ENCODE data around the gene TPGS2. TPM values are rescaled to one million over a fixed set of nuclear protein-coding genes. Genes with fewer than 3 reads are reported as not detected.

TPGS2 gene
- total RNA-seq, 1 experiment from 2014 or later: 62.6 TPM

GRCh38 chr18:36808681-36809080 is 20.1 kb downstream of the TPGS2 start:
- ChIA-PET POLR2A (ENCODE audit: unreplicated experiment) (no interaction called here), CTCF (no interaction called here)
- Histone ChIP-seq H3K36me3 (ENCODE audit: low read depth) (no peaks in the 10 kb centered on the region), H3K27ac (no peak overlapping the region), H3K4me1 (replicated peaks; ENCODE audit: insufficient read depth) (no peaks in the 10 kb centered on the region), H3K9me2 (ENCODE audit: insufficient read depth) (no peaks in the 10 kb centered on the region), H3K27me3 (ENCODE audit: insufficient read depth, low read depth) (no peaks in the 10 kb centered on the region), H3K4me2 (no peak overlapping the region), H4K20me1 (ENCODE audit: insufficient read depth) (peaks cover 4% of the 10 kb centered on the region; the same call in 1 of the 2 replicates), H3F3A (ENCODE audit: insufficient read depth, low read depth) (no peaks in the 10 kb centered on the region), H3K9me3 (ENCODE audit: insufficient read depth, low read depth) (no peaks in the 10 kb centered on the region), H2AFZ (no peak overlapping the region), H3K4me3 (no peak overlapping the region), H3K79me2 (ENCODE audit: low read depth) (no peaks in the 10 kb centered on the region)
- intact Hi-C loops (cut with micrococcal nuclease; ENCODE audit: unreplicated experiment): loop anchor here (10.0 kb wide), 1 partner anchor 714 kb away; no protein-coding TSS in a partner anchor
- BruUV-seq (replicated peaks): no TSS peak
- DNase-seq: no peak
- TF ChIP-seq CTCF (conservative IDR thresholded peaks at IDR 0.05): no peak
- TF ChIP-seq EZH2 (IDR thresholded peaks at IDR 0.05; ENCODE audit: low read depth): no peak

- Histone ChIP-seq H3K9me2 (ENCODE audit: insufficient read depth) (no peaks in the 10 kb centered on the region), H4K20me1 (ENCODE audit: insufficient read depth) (peaks cover 4% of the 10 kb centered on the region; the same call in 1 of the 2 replicates), H3K36me3 (ENCODE audit: low read depth) (no peaks in the 10 kb centered on the region), H3F3A (ENCODE audit: insufficient read depth, low read depth) (no peaks in the 10 kb centered on the region), H3K4me3 (no peak overlapping the region), H2AFZ (no peak overlapping the region), H3K4me1 (replicated peaks; ENCODE audit: insufficient read depth) (no peaks in the 10 kb centered on the region), H3K27ac (no peak overlapping the region), H3K27me3 (ENCODE audit: insufficient read depth, low read depth) (no peaks in the 10 kb centered on the region), H3K4me2 (no peak overlapping the region), H3K9me3 (ENCODE audit: insufficient read depth, low read depth) (no peaks in the 10 kb centered on the region), H3K79me2 (ENCODE audit: low read depth) (no peaks in the 10 kb centered on the region)
- TF ChIP-seq CTCF (conservative IDR thresholded peaks at IDR 0.05) (no peak), EZH2 (IDR thresholded peaks at IDR 0.05; ENCODE audit: low read depth) (no peak)
- no peak for DNase-seq
- CTCF ChIA-PET: no interaction called here
- POLR2A ChIA-PET (ENCODE audit: unreplicated experiment): no interaction called here
- BruUV-seq (replicated peaks): no TSS peak
- intact Hi-C loops (cut with micrococcal nuclease; ENCODE audit: unreplicated experiment): loop anchor here (10.0 kb wide), 1 partner anchor 710 kb away; no protein-coding TSS in a partner anchor
Measured at GRCh38 chr18:36805105-36805504, 23.7 kb downstream of the TPGS2 start.

- H2AFZ ChIP-seq: no peak overlapping the region
- ChIA-PET CTCF (no interaction called here), POLR2A (ENCODE audit: unreplicated experiment) (no interaction called here)
- H3K9me3 ChIP-seq (ENCODE audit: insufficient read depth, low read depth): no peaks in the 10 kb centered on the region
- H3F3A ChIP-seq (ENCODE audit: insufficient read depth, low read depth): no peaks in the 10 kb centered on the region
- intact Hi-C loops (cut with micrococcal nuclease; ENCODE audit: unreplicated experiment): no loop called here
- H4K20me1 ChIP-seq (ENCODE audit: insufficient read depth): no peaks in the 10 kb centered on the region
- no peaks in the 10 kb centered on the region for H3K4me1 ChIP-seq (replicated peaks; ENCODE audit: insufficient read depth)
- no peaks in the 10 kb centered on the region for H3K27me3 ChIP-seq (ENCODE audit: insufficient read depth, low read depth)
- no peaks in the 10 kb centered on the region for H3K79me2 ChIP-seq (ENCODE audit: low read depth)
- DNase-seq: no peak
- no peaks in the 10 kb centered on the region for H3K36me3 ChIP-seq (ENCODE audit: low read depth)
- no peak overlapping the region for H3K27ac ChIP-seq
- TF ChIP-seq EZH2 (IDR thresholded peaks at IDR 0.05; ENCODE audit: low read depth): no peak
- TF ChIP-seq CTCF (conservative IDR thresholded peaks at IDR 0.05): no peak
- H3K9me2 ChIP-seq (ENCODE audit: insufficient read depth): no peaks in the 10 kb centered on the region
- no peak overlapping the region for H3K4me2 ChIP-seq
- H3K4me3 ChIP-seq: no peak overlapping the region
- BruUV-seq (replicated peaks): no TSS peak
Measured at GRCh38 chr18:36798738-36799473, 29.9 kb downstream of the TPGS2 start.

Measured in PC-9 (cell line).